Renal pelvis (tissue), 4 donors: ENCODE data around the gene KLF6. TPM values are rescaled to one million over a fixed set of nuclear protein-coding genes. Genes with fewer than 3 reads are reported as not detected.
A peak's percentile ranks its signal among the peaks of the same experiment; 100 is the strongest.

Experiments used
- DNase-seq: peaks from one replicate; pipeline ENCODE4 v3.0.0-alpha.2; 2013
- polyA plus RNA-seq, 3 donors: library from polyadenylated mRNA; unstranded; fragments of 120-200 nt; gene quantifications; one replicate each; pipeline ENCODE4 v1.2.1, GENCODE V29; 2013; ENCODE audit not compliant: insufficient read length in 3 of 3

The KLF6 gene
- polyA plus RNA-seq, 3 donors, result 46.5 to 50.1 (median 47.2) TPM

DNA sequence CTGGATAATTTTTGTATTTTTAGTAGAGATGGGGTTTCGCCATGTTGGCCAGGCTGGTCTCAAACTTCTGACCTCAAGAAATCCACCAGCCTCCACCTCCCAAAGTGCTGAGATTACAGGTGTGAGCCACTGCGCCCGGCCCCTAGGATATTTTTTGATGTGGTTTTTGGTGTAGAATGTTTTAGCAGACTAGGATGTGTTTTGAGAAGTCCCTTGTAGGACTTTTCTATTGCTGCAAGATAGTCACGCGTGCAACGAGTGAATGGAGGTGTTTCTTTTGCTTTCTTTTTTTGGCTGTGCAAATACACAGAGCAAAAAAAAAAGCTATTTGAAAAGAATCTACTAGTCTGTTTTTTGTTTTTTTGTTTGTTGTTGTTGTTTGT lies 29.8 kb upstream of the KLF6 start:
- DNase-seq, result no peak

DNA sequence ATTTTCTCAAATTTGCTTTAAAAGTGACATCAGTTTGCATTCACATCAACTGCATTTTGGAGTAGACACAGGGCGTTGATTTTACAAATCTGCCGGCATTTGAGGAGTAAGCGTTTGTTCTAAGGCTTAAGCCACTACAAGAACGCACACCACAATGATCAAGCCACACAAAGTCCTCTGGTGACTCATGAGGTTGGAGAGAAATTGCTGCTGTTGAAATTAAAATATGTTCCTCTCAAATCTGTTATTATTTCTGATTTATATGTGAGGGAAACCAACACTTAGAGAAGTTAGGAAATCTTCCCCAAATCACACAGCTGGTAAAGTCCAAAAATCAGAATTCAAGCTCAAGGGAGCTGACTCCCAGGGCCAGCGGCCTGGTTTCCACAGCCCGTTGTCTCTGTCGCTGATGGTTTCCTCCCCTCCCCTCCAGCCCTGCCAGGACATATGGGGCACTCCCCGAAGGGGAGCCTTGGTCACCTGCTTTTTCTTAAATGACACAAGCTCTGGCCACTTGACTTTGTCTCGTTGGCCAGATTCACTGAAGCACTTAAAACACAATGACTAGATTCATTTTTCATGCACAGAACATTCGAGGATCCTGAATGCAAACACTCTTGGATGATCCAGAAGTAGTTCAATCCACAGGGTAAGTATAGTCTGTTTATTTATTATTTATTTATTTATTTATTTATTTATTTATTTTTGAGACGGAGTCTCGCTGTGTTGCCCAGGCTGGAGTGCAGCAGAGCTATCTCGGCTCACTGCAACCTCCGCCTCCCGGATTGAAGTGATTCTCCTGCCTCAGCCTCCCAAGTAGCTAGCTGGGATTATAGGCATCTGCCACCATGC lies 29.2 kb upstream of the KLF6 start:
- no peak for DNase-seq

DNA sequence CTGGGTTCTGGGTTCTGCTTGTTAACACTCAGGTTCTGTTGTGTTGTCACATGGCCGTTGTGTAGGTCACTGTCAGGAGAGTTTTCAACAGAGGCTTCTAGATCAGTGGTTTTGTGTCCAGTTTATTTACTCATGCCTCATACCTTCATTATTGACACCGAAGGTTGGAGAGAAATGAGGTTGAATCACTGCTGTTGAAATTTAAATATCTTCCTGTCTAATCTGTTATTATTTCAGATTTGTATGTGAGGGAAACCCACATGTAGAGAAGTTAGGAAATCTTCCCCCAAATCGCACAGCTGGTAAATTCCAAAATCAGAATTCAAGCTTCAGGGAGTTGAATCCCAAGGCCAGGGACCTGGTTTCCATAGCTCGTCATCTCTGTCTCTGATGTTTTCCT lies 28.3 kb upstream of the KLF6 start:
- no peak for DNase-seq

- DNase-seq, result no peak
Measured at GRCh38 chr10:3812141-3812540, 27.1 kb upstream of the KLF6 start.

GRCh38 chr10:3811291-3811870 lies 26.4 kb upstream of the KLF6 start:
- peak; percentile 51 for DNase-seq

DNA sequence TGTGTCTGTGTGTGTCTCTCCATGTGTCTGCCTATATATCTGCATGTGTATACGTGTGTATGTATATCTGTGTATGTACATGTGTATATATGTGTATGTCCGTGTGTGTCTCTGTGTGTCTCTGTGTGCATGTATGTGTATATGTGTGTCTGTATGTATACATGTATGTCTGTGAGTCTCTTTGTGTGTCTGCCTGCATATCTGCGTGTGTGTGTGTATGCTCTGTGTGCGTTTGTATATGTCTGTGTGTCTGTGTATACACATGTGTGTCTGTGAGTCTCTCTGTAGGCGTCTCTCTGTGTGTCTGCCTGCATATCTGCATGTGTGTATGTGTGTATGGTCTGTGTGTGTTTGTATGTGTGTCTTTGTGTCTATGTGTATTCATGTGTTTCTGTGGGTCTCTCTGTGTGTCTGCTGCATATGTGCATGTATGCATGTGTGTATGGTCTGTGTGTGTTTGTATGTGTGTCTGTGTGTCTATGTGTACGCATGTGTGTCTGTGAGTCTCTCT lies 23.7 kb upstream of the KLF6 start:
- no peak for DNase-seq

GRCh38 chr10:3807928-3808496 lies 23.0 kb upstream of the KLF6 start:
- DNase-seq, result no peak

DNA sequence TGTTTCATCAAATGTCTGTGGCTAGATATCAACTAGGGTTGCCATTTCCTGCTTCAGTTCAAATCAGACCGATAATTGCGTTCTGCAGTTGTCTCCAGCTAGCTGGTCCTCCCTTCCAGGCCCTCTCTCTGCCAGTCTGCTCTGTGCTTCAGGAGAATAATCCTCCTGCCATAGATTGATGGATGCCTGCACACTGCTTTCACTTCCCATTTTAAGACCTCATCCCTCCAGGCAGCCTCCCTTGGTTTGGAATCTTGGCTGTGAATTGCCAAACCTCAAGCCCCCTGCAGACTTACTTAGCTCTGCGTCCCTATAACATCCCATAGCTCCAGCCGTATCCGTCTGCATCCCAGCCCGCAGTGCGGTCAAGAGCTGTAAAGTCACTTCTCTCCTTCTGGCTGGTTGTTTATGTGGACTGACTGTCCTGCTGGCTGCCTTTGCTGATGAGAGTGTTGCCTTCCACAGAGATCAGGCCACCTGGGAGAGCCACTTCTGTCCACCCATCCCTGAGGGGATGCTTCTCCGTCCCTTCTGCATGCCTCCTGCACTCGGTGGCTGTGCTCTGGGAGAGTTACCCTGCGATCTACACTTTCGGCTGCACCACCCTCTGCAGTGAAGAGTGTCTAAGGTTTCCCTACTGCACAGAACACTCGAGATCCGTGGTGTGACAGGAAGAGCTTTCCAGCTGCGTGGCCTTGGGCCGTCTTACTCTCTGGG lies 22.4 kb upstream of the KLF6 start:
- no peak for DNase-seq

GRCh38 chr10:3806603-3807002 lies 21.6 kb upstream of the KLF6 start:
- DNase-seq, result no peak

DNA sequence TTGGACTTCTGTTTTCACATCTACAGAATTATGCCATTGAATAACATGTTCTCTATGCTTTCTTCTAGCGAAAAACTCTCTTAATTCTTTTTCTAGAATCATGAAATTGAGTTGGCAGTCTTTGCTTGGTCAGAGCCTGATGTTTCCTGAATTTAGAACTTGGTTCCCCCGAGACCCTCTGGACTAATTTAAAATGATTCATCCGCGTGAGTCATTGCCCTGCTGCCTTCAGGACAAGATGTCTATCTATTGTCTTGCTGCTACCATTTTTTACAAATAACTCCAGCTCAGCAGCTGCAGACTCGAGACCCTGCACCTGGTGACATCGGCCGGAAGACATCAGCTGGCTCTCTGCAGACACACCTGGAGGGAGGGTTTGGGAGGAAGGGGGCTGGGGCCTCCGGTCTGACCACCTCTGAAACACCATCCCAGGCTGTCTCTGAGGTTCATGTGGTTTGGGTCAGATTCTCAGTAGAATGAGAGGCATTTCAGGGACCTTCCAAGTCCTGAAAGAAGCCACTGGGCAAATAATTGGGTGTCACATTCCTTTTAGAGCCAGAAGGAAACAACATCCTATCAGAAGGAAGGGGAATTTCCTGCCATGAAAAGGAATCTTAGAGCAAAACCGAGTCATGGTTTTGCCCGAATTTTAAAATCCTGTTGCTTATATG lies 20.9 kb upstream of the KLF6 start:
- DNase-seq, result no peak

DNA sequence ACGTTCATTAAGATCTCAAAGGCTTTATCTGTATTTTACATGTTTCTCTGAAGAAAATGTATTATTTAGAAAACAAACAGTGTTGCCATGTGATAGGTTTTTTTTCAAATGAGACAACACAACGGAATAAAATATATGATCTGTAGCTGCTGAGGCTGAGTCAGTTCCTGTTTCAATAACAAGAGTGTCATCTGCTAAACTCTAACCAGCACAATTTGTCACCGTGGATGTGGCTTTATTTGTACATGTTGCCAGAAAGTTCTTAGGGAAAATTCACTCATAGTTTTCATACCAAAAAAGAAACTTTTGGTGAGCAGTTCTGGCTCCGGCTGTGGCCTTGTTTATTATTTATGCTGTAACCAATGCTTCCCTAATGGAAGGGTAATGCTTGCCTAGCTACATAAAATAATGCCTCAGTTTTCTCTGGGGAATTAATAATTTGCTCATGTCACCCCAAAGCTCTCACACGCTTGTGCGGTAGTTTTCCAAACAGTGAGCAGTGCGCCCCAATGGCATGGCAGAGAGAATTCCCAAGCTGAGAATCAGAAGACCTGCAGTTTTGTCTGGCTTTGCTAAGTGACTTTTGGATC lies 20.3 kb upstream of the KLF6 start:
- DNase-seq, result no peak

- DNase-seq, result no peak
Measured at GRCh38 chr10:3803927-3804741, 19.1 kb upstream of the KLF6 start.

DNA sequence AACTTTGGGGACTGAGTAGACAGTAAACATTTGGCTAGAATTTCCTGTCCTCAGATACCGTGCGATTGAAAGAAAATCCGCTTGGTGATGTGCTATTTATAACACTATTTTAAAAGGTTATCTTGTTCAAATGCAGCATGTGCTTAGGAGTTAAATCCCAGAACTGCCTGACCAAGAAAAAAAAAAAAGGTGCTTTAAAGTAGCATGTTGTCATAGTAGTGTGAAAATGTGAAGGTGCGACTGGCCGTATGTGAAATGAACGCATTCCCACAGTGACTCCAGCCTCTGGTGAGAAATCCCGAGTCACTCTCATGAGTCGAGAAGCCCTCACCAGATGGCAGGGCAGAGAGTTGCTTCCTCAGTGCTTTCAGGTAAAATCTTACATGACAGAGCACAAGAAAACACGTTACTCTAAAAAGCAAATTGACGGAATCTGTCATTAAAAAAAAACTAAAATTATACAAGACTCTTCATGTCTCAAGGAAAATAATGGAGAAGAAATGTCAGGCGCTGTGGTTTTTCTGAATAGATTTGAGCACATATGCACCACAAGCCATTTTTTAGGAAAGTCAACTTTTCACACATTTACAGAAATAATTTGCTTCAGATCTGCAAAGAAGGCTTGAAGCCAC lies 18.4 kb upstream of the KLF6 start:
- DNase-seq, result no peak

DNA sequence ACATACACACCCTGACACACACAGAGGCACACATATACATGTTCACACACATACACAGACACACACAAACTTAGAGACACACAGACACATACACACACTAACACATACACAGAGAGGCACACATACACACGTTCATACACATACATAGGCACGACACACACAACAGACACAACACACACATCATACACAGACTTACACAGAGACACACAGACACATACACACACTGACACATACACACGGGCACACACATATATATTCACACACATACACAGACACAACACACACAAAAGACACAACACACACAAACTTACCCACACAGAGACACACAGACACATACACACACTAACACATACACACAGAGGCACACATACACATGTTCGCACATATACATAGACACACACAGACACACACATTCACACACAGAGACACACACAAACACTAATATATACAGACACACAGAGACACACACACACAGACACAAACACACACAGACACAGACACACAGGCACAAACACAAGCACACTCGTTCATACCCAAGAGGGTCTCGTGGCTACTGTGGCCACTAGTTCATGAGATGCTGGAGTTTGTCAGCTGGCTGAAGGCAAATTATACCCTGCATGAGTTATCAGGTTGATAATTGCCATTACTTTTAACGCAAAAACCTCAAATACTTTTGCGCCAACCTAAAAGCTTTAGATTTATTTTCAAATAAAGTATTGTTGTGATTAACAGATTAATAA lies 17.7 kb upstream of the KLF6 start:
- no peak for DNase-seq

DNA sequence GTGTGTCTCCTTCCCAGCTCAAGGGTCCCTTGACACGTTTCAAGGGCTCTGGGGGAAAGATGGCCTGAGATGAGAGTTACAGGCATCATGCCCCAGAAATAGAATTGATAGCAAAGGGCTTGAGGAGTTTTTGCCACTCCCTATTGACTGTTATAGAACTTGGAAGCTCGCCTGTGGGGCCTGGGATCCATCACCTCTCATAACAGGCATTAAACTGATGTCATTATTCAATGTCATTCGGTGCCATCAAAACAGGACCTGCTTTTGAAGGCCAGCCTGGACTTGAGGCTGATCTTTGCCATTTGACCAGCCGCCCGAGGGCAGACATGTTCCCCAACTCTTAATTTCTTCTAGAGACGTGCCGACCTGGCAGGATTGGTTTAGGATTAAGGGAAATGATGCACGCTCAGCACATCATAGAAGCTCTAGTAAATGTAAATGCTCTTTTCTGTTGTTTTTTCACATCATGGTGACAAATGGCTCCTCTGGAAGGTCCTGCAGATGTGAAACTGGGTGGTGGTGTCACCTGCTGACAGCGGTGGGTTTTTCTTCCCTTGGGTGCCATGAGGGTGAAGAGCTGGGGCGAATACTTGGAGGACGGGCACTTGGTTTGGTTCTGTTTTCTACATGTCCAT lies 16.7 kb upstream of the KLF6 start:
- DNase-seq, result no peak

DNA sequence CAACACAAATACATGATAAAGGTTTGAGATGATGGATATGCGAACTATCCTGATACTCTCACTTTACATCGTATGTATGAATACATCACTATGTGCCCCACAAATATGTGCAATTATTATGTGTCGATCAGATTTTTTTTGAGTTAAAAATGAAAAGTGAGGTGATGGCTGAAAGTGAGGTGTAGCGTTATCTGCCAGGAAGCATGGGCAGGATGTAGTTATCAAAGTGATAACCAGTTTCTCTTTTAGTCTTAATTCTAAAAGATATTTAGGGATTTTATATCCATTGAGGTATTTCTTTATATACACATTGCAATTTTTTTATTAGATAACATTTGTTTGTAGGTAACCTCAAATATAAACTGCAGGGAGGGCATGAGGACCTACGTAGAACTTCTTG lies 15.6 kb upstream of the KLF6 start:
- DNase-seq, result no peak

DNA sequence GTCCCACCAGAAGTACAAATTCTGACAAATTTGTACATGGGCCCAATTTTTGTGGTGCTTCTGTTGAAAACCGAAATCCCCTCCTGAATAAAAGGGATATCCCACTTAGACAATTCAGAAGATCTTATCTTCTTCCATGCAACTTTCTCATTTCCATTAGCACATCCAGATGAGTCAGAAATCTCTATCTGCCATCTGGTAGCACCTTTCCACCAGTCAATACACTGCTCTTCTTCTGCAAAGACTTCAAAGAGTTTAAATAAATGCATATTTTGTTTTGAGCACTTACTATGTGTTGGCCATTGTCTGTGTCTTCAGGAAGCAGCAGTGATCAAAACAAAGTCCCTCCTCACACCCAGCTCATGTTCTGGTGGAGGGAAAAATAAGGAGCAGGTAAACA lies 12.7 kb upstream of the KLF6 start:
- DNase-seq, result no peak

- no peak for DNase-seq
Measured at GRCh38 chr10:3793553-3793952, 8.5 kb upstream of the KLF6 start.

DNA sequence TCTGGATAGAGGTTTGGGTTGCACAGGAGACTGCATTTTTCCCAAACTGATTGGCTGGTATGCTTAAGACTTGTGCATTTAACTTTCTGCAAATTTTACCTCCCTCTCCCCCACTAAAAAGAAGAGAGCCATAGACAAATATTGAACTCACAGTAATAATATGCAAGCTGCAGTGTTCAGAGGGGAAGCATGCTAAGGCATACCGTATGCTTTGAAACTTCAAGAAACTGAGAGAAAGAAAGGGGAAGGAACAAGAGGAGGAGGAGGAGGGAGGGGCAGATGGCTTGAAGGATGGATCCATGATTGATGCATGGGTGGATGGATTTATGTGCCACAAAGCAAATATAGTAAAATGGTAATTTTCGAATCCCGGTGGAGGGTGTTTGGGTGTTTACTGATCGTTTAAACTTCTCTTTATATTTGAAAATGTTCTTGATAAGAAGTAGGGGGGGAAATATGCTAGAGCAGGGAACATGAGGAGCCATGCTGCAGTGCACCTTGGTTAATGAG lies 7.8 kb upstream of the KLF6 start:
- DNase-seq, result no peak
